GM18505 (cell line): Measurements from ENCODE around the gene C11orf21.

ENCODE experiments used
- ATAC-seq: cut with Tn5 transposase; IDR thresholded peaks from one replicate; pipeline ENCODE4 v1.9.1; 2021; ENCODE audit not compliant: unreplicated experiment
- POLR2A ChIP-seq: IDR thresholded peaks from 4 replicates; pipeline ENCODE4 v1.6.1; 2011; ENCODE audit warnings: borderline replicate concordance; ENCODE audit not compliant: insufficient read depth, insufficient read length; ENCODE audit errors: extremely low read depth

C11orf21 gene

DNA sequence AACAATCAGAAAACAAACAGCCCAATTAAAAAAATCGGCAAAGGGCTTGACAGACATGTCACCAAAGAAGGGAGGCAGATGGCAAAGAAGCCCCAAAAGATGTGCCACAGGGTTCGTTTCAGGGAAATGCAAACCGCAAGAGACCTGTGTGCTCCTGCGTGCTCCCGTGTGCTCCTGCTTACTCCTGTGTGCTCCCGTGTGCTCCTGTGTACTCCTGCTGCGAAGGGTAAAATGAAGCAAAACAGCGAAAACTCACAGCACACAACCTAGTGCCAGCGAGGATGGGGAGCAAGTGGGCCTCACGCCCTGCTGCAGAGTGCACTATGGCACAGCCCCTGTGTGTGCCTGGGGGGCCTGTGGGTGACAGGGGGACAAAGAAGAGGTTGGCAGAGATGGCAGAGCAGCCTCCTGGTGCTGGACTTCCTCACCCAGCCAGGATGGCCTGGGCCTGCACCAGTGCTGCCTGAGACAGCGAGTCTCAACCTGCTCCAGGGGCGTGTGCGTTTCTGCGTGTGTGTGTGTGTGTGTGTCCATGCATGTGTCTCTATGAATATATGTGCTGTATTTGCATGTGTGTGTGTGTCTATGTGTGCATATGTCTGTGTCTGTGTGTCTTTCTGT lies 45.3 kb downstream of the C11orf21 start:
- TF ChIP-seq POLR2A, result no peak
- no peak for ATAC-seq

- TF ChIP-seq POLR2A, result no peak
- no peak for ATAC-seq
Measured at GRCh38 chr11:2252018-2252417, 49.7 kb downstream of the C11orf21 start.

- no peak for TF ChIP-seq POLR2A
- no peak for ATAC-seq
Measured at GRCh38 chr11:2251138-2251537, 50.6 kb downstream of the C11orf21 start.

DNA sequence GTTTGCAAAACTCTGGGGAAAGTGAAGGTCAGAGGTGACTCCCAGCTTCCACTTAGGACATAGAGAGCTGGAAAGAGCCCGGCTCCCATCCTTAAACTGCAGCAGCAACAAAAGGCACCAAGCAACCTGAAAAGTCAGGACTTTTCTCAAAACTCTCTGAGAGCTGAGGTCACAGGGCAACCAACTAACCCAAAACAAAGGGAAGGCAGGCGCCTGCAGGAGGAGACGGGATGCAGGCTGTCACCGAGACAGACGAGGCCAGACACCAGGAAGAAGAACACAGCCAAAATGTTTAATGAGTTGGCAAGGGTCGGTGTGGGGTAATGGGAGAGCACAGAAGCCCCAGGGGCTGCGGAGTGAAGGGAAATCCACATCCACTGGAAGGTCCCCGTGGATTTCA lies 51.2 kb downstream of the C11orf21 start:
- no peak for ATAC-seq
- TF ChIP-seq POLR2A, result no peak

DNA sequence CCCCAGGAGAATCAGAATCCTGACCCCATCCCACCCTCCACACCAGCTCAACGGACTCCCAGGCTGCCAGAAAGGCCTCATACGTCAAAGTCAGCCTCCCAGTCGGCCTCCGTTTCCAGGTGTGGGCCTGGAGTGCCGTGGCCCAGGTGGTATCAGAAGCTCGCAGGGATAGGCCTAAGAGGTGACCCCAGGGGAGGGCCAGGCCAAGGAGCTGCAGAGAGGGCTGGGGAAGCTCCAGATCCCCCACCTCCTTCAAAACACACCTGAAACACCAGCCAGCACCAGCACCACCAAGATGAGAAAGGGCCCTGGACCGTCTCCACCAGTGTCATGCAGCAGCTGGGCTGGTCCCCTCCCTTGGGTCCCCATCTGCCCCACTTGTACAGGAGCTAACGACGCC lies 51.7 kb downstream of the C11orf21 start:
- TF ChIP-seq POLR2A, result no peak
- ATAC-seq, result no peak

DNA sequence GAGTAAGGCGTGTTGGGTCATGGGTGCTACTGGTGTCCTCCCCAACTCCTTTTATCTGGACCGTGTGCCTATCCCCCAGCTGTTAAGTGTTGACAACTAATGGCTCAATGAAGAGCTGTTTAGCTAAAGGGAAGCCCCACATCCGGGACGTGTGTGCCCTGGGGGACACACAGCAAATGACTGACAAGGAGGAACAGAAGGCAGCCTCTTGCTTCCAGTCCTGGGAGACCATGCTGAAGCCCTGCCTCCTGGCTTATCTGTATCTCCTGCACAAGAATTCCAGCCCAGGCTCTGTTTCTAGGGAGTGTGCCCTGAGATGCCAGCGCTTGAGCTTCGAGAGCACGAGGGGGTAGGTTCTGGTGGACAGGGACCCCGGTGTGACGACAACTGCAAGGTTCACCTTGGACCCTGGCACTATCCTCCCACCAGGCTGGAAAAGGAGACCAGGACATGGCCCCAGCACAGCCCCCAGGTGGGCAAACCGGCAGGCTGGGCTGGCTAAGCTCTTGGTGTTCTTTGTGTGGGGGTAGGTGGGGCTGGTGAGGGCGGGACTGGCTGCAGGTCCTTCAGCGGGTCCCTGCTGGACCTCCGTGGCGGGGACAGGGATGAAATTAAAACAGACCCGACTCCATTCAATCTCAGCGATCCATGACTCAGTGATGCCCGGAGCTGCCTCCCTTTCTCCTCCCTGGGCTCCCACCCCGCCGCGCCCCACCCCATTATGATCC lies 52.4 kb downstream of the C11orf21 start:
- no peak for ATAC-seq
- TF ChIP-seq POLR2A, result no peak

- ATAC-seq, result no peak
- TF ChIP-seq POLR2A, result no peak
Measured at GRCh38 chr11:2248762-2249161, 53.0 kb downstream of the C11orf21 start.

DNA sequence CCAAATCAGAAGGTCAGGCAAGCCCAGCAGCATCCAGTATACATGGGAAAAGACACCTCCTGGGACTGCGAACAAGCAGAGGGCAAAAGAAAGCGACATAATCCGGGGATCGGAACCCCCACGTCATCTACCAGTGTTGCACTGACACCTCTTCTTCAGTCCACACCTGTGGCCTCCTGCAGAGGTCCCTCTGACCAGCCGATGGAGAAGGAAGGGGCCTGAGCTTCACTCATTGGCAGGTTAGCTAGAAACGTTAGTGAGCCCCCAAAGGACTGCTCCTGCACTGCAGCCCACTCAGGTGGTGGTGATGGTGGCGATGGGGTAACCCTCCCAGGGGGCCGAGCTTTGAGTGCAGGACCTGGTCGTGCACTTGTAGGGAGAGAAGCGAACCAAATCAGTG lies 53.5 kb downstream of the C11orf21 start:
- TF ChIP-seq POLR2A, result no peak
- ATAC-seq, result no peak

DNA sequence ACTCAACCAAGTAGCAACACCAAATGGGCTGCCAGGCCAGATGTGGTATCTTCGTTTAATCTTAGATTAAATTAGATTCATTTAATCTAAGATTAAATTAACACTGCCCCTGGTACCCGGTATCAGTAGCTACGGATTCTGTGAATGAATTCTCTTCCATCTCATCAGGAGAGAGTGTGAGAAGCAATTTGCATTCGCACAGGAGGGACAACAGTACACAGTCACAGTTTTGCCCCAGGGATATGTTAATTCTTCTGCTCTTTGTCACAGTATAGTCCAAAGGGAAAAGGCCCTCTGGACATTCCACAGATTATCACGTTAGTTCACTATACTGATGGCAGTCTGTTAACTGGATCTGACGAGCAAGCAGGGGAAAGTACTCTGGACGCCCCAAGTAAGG lies 54.2 kb downstream of the C11orf21 start:
- ATAC-seq, result no peak
- no peak for TF ChIP-seq POLR2A
